AG04450 (cell line): ENCODE data around the gene CLBA1. TPM values are rescaled to one million over a fixed set of nuclear protein-coding genes. Genes with fewer than 3 reads are reported as not detected.
A peak's percentile ranks its signal among the peaks of the same experiment; 100 is the strongest.

Experiments
- CTCF ChIA-PET: fragments of 300-600, 350-600 bp; formaldehyde crosslinking; extraction: SDS; loops from one replicate; lab custom pipeline; 2022; ENCODE audit warnings: antibody characterized with exemption, inconsistent platforms; lab: Charles Lee
- POLR2A ChIA-PET: fragments of 350-600 bp; formaldehyde crosslinking; extraction: SDS; loops from one replicate; lab custom pipeline; 2021; ENCODE audit warnings: antibody characterized with exemption, inconsistent platforms; lab: Yijun Ruan, JAX
- DNase-seq: peaks from one replicate; pipeline ENCODE4 v3.0.0-alpha.2; 2011; ENCODE audit warnings: low read depth, low spot score
- H3K27ac ChIP-seq: one replicate; pipeline ENCODE4 v1.5.1; 2012; ENCODE audit warnings: low read depth, low read length, control low read depth
- H3K27me3 ChIP-seq: one replicate; pipeline ENCODE4 v1.6.0; 2012; ENCODE audit warnings: low read length; ENCODE audit not compliant: control insufficient read depth, insufficient read depth
- H3K4me3 ChIP-seq: 2 replicates; pipeline ENCODE4 v1.5.1; 2011; ENCODE audit warnings: mild to moderate bottlenecking, low read depth, low read length, control low read depth
- H3K9me3 ChIP-seq: 2 replicates; pipeline ENCODE4 v1.5.1; 2012; ENCODE audit warnings: low read length; ENCODE audit not compliant: control insufficient read depth, insufficient read depth
- polyA plus RNA-seq: library from polyadenylated mRNA; depleted of rRNA; stranded (reverse); fragments of >200 nt; gene quantifications from 2 replicates; pipeline ENCODE4 v1.2.3, GENCODE V29; 2011
- TF ChIP-seq, protein P1 (sequence below): IDR thresholded peaks from 2 replicates; pipeline ENCODE4 v1.5.1; 2011; ENCODE audit warnings: low read depth, low read length, control low read depth, inconsistent platforms

The CLBA1 gene
- polyA plus RNA-seq, 1 experiment = 4.6 TPM

DNA sequence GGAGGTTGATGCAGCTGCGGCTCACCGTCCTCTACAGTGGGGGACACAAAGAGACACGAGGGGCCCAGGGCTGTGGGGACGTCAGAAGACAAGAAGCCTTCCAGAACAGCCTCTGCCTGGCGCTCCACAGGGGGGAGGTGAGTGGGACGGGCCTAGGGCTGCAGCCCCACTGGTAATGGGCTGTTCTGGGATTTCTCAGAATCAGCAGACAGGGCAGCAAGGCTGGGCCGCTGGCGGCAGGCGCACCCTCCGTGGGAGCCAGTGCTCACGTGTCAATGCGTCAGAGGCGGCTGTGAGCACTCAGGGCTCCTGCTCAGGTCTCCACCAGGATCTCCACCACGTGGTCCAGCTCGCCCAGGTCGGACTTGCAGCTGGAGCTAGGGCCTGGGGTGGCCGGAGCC is 25.3 kb downstream of the CLBA1 start:
- no peak overlapping the region for H3K4me3 ChIP-seq
- no peaks in the 10 kb centered on the region; the same call in 1 of the 2 replicates for H3K9me3 ChIP-seq
- no peak for DNase-seq
- CTCF ChIA-PET = no interaction called here
- no peaks in the 10 kb centered on the region for H3K27me3 ChIP-seq
- TF ChIP-seq, protein P1, sequence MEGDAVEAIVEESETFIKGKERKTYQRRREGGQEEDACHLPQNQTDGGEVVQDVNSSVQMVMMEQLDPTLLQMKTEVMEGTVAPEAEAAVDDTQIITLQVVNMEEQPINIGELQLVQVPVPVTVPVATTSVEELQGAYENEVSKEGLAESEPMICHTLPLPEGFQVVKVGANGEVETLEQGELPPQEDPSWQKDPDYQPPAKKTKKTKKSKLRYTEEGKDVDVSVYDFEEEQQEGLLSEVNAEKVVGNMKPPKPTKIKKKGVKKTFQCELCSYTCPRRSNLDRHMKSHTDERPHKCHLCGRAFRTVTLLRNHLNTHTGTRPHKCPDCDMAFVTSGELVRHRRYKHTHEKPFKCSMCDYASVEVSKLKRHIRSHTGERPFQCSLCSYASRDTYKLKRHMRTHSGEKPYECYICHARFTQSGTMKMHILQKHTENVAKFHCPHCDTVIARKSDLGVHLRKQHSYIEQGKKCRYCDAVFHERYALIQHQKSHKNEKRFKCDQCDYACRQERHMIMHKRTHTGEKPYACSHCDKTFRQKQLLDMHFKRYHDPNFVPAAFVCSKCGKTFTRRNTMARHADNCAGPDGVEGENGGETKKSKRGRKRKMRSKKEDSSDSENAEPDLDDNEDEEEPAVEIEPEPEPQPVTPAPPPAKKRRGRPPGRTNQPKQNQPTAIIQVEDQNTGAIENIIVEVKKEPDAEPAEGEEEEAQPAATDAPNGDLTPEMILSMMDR = no peak
- no peak overlapping the region for H3K27ac ChIP-seq
- POLR2A ChIA-PET = no interaction called here

DNA sequence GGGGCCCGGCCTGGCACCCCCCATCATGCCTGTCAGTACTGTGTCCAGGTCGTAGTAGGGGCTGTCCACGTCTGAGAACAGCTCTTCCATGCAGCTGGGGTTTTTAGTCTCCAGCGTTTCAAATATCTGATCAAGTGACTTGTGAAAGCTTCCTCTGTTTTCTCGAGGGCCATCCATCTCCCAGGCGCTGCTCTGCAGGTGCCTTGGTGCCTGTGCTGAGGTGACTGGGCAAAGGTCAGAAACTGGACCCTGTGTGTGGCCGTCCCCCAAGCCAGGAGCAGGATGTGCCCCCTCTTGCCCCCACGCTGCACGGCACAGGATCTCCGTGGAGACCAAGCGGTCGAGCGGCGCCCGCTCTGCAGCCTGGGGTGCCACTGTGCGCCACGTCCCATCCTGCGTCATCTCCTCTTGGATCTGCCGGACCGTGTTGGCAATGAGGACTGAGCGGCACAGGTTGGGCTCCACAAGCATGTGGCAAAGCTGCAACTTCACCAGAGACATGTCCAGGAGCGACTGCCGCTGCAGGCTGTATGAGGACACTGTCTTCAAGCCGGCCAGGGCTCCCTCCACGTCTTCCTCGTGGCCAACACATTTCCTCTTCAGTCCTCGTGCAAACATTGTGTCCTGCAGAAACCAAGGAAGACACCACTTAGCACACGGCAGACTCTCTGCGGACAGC is 25.9 kb downstream of the CLBA1 start:
- TF ChIP-seq, protein P1 = no peak
- ChIA-PET CTCF (interaction anchor here (3.5 kb wide), 1 partner anchor 34 kb away, joined by 14 read pairs; no protein-coding TSS in a partner anchor), POLR2A (no interaction called here)
- H3K27ac ChIP-seq = no peak overlapping the region
- DNase-seq = no peak
- H3K4me3 ChIP-seq = no peak overlapping the region
- no peaks in the 10 kb centered on the region; the same call in 1 of the 2 replicates for H3K9me3 ChIP-seq
- H3K27me3 ChIP-seq = no peaks in the 10 kb centered on the region

DNA sequence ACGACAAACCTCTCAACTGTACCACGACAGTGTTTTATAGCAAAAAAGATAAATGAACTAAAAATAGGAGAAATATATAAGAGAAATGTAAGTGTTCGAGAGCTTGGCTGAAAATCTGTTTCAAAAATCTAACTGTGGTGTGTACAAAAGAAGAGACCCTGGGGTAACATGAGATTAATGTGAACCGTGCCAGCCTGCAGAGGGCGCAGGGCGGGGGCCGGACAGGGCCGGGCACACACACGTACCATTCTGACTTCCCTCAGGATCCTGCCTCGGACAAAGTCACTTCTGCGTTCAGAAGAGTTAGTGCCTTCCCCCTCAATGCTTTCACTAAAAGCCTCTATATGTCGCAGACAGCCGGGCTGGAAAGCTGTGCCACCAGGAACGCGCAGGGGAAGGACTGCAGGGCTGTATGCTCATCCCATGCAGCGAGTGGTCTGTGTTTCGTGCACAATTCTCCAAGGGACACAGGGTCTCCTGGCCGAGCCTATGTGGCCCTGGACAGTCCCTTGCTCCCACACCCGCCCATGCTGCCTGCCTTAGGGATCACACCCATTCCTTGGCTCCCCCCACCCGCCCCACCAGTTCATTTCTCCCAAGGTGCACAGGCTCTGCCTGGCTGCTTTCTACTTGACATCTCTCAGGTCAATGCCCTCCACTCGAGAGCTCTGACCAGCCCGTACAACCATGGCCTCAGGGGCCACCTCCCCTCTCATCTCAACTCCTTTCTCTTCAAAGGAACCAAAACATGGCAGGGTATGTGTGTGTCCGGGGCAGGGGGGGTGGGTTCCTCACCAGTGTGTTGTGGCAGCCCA is 26.8 kb downstream of the CLBA1 start:
- H3K27me3 ChIP-seq = no peaks in the 10 kb centered on the region
- no peak for DNase-seq
- ChIA-PET POLR2A (no interaction called here), CTCF (interaction anchor here (3.5 kb wide), 1 partner anchor 33 kb away, joined by 14 read pairs; no protein-coding TSS in a partner anchor)
- no peak overlapping the region for H3K4me3 ChIP-seq
- TF ChIP-seq, protein P1 = peak; percentile 20; the same call in 1 of the 2 replicates
- H3K27ac ChIP-seq = peak overlapping the region; percentile 21
- no peaks in the 10 kb centered on the region; the same call in 1 of the 2 replicates for H3K9me3 ChIP-seq

DNA sequence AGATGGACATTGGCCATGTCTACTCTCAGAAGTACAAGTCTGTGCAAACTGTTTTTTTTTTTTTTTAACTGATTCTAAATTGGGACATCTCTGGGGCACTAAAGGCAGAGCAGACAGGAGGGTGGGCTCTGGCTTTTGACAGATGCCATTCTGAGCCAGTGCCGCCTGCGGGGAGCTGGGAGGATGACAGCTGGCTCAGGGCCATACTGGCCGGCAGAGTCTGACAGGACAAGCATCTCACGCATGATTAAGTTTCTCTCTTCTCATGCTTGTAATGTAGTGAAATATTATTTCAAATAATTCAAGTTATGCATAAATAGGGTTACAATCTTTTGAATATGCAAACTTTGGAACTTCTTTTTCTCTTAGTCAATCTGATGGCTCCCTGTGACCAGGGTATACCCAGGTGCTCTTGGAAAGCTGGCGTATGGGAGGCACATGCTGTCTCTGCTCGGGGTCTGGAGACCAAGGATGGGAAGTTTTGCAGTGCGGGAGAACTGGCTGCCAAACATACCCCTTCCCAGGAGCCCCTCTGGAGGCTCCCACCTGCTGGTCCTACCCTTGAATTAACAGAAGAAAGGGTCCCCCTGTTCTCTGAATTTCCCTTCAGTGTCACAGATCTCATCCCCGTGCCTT is 27.7 kb downstream of the CLBA1 start:
- TF ChIP-seq, protein P1 = peak; percentile 10; the same call in 1 of the 2 replicates
- no peaks in the 10 kb centered on the region for H3K27me3 ChIP-seq
- no peak overlapping the region for H3K27ac ChIP-seq
- H3K4me3 ChIP-seq = no peak overlapping the region
- ChIA-PET CTCF (interaction anchor here (0.6 to 3.5 kb wide), 2 partner anchors 32 to 97 kb away, joined by 3 to 14 read pairs; no protein-coding TSS in a partner anchor), POLR2A (no interaction called here)
- no peak for DNase-seq
- H3K9me3 ChIP-seq = no peaks in the 10 kb centered on the region; the same call in 1 of the 2 replicates
